Measurements from ENCODE around the gene NCDN.

- TF ChIP-seq CTCF (IDR thresholded peaks at IDR 0.05) (no peak), POLR2A (IDR thresholded peaks at IDR 0.05) (no peak)
These were observed 32.2 kb downstream of the NCDN start for GRCh38 chr1:35589516-35590427.
